NT2/D1 (cell line): ENCODE data around the gene PDLIM7.

Experiments used
- SUZ12 ChIP-seq: IDR thresholded peaks from 2 replicates; pipeline ENCODE4 v1.6.1; 2011; ENCODE audit not compliant: insufficient read length, insufficient read depth; ENCODE audit errors: extremely low read depth
- YY1 ChIP-seq: IDR thresholded peaks from 2 replicates; pipeline ENCODE4 v1.6.1; 2011; ENCODE audit not compliant: insufficient read length, insufficient read depth
- ZNF274 ChIP-seq: IDR thresholded peaks from 2 replicates; pipeline ENCODE4 v1.6.1; 2011; ENCODE audit warnings: mild to moderate bottlenecking, low read depth, low read length

- no peak for TF ChIP-seq ZNF274
- no peak for TF ChIP-seq YY1
- no peak for TF ChIP-seq SUZ12
Observed at GRCh38 chr5:177511181-177511580, 13.8 kb upstream of the PDLIM7 start.
